ENCODE results near the gene CYB561.

CYB561 gene

GRCh38 chr17:63486317-63487013, 40.4 kb upstream of the CYB561 start:
- POLR2A ChIA-PET, result no interaction called here
- CTCF ChIA-PET, result interaction anchor here (1.2 to 1.3 kb wide), 2 partner anchors 9 to 61 kb away, joined by 5 to 6 read pairs; no protein-coding TSS in a partner anchor
- TF ChIP-seq L3MBTL2 (conservative IDR thresholded peaks at IDR 0.05) (no peak), SUZ12 (IDR thresholded peaks at IDR 0.05) (no peak), ARNT (IDR thresholded peaks at IDR 0.05) (no peak), LEF1 (IDR thresholded peaks at IDR 0.05; ENCODE audit: borderline replicate concordance) (no peak), ELF4 (IDR thresholded peaks at IDR 0.05) (no peak), ZNF384 (IDR thresholded peaks at IDR 0.05) (no peak), FOXA1 (IDR thresholded peaks at IDR 0.05) (no peak)

GRCh38 chr17:63483655-63484575, 37.8 kb upstream of the CYB561 start:
- no peak for DNase-seq (ENCODE audit: extremely low spot score)
- ChIA-PET POLR2A (no interaction called here), CTCF (no interaction called here)
- no peak for TF ChIP-seq ELF4 (IDR thresholded peaks at IDR 0.05)
- no peak for TF ChIP-seq LEF1 (IDR thresholded peaks at IDR 0.05; ENCODE audit: borderline replicate concordance)
- TF ChIP-seq FOXA1 (IDR thresholded peaks at IDR 0.05), result no peak
- TF ChIP-seq SUZ12 (IDR thresholded peaks at IDR 0.05), result no peak
- TF ChIP-seq NFRKB (IDR thresholded peaks at IDR 0.05), result no peak
- TF ChIP-seq SP1 (IDR thresholded peaks at IDR 0.05), result no peak
- TF ChIP-seq FOXK2 (IDR thresholded peaks at IDR 0.05), result no peak
- TF ChIP-seq ARNT (IDR thresholded peaks at IDR 0.05), result no peak
- no peak for TF ChIP-seq FOXM1 (IDR thresholded peaks at IDR 0.05; ENCODE audit: borderline replicate concordance)
- no peak for TF ChIP-seq TARDBP (IDR thresholded peaks at IDR 0.05)
- no peak for TF ChIP-seq PKNOX1 (IDR thresholded peaks at IDR 0.05)
- TF ChIP-seq CTBP1 (IDR thresholded peaks at IDR 0.05; ENCODE audit: borderline replicate concordance), result no peak
- no peak for TF ChIP-seq BHLHE40 (IDR thresholded peaks at IDR 0.05; ENCODE audit: borderline replicate concordance)
- no peak for TF ChIP-seq HDGF (IDR thresholded peaks at IDR 0.05; ENCODE audit: borderline replicate concordance)
- TF ChIP-seq ZNF384 (IDR thresholded peaks at IDR 0.05), result no peak
- TF ChIP-seq L3MBTL2 (conservative IDR thresholded peaks at IDR 0.05), result no peak

More at GRCh38 chr17:63486317-63487013, 40.4 kb upstream of the CYB561 start:
- DNase-seq (ENCODE audit: extremely low spot score), result no peak

GRCh38 chr17:63483038-63483437, 36.9 kb upstream of the CYB561 start:
- ChIA-PET CTCF (no interaction called here), POLR2A (no interaction called here)
- no peak for DNase-seq (ENCODE audit: extremely low spot score)
- TF ChIP-seq ARNT (IDR thresholded peaks at IDR 0.05) (no peak), FOXA1 (IDR thresholded peaks at IDR 0.05) (no peak), CTBP1 (IDR thresholded peaks at IDR 0.05; ENCODE audit: borderline replicate concordance) (no peak), NFRKB (IDR thresholded peaks at IDR 0.05) (no peak), SP1 (IDR thresholded peaks at IDR 0.05) (no peak)

- CTCF ChIA-PET, result no interaction called here
- TF ChIP-seq PKNOX1 (IDR thresholded peaks at IDR 0.05) (no peak), SUZ12 (IDR thresholded peaks at IDR 0.05) (no peak), FOXA1 (IDR thresholded peaks at IDR 0.05) (no peak), FOXK2 (IDR thresholded peaks at IDR 0.05) (no peak), SP1 (IDR thresholded peaks at IDR 0.05) (no peak), TARDBP (IDR thresholded peaks at IDR 0.05) (no peak), LEF1 (IDR thresholded peaks at IDR 0.05; ENCODE audit: borderline replicate concordance) (no peak), BHLHE40 (IDR thresholded peaks at IDR 0.05; ENCODE audit: borderline replicate concordance) (no peak), CTBP1 (IDR thresholded peaks at IDR 0.05; ENCODE audit: borderline replicate concordance) (no peak), FOXM1 (IDR thresholded peaks at IDR 0.05; ENCODE audit: borderline replicate concordance) (no peak), ARNT (IDR thresholded peaks at IDR 0.05) (no peak), NFRKB (IDR thresholded peaks at IDR 0.05) (no peak), L3MBTL2 (conservative IDR thresholded peaks at IDR 0.05) (no peak), HDGF (IDR thresholded peaks at IDR 0.05; ENCODE audit: borderline replicate concordance) (no peak)
- POLR2A ChIA-PET, result no interaction called here
- DNase-seq (ENCODE audit: extremely low spot score), result no peak
Measured at GRCh38 chr17:63482509-63482908, 36.4 kb upstream of the CYB561 start.

GRCh38 chr17:63481488-63481870, 35.4 kb upstream of the CYB561 start:
- CTCF ChIA-PET, result interaction anchor here (0.6 to 4.3 kb wide), 2 partner anchors 55 to 603 kb away, joined by 3 to 46 read pairs; no protein-coding TSS in a partner anchor
- POLR2A ChIA-PET, result no interaction called here
- DNase-seq (ENCODE audit: extremely low spot score), result no peak
- TF ChIP-seq FOXM1 (IDR thresholded peaks at IDR 0.05; ENCODE audit: borderline replicate concordance), result no peak

GRCh38 chr17:63480826-63481487, 34.9 kb upstream of the CYB561 start:
- TF ChIP-seq FOXK2 (IDR thresholded peaks at IDR 0.05) (no peak), BHLHE40 (IDR thresholded peaks at IDR 0.05; ENCODE audit: borderline replicate concordance) (no peak), SUZ12 (IDR thresholded peaks at IDR 0.05) (no peak), TARDBP (IDR thresholded peaks at IDR 0.05) (no peak), SP1 (IDR thresholded peaks at IDR 0.05) (no peak), NFRKB (IDR thresholded peaks at IDR 0.05) (no peak), ZNF384 (IDR thresholded peaks at IDR 0.05) (no peak), L3MBTL2 (conservative IDR thresholded peaks at IDR 0.05) (no peak), ARNT (IDR thresholded peaks at IDR 0.05) (no peak), HDGF (IDR thresholded peaks at IDR 0.05; ENCODE audit: borderline replicate concordance) (no peak), CTBP1 (IDR thresholded peaks at IDR 0.05; ENCODE audit: borderline replicate concordance) (no peak), FOXA1 (IDR thresholded peaks at IDR 0.05) (no peak), PKNOX1 (IDR thresholded peaks at IDR 0.05) (no peak), LEF1 (IDR thresholded peaks at IDR 0.05; ENCODE audit: borderline replicate concordance) (no peak)
- POLR2A ChIA-PET, result no interaction called here
- CTCF ChIA-PET, result interaction anchor here (1.5 to 4.3 kb wide), 2 partner anchors 54 to 131 kb away, joined by 5 to 46 read pairs; no protein-coding TSS in a partner anchor
- DNase-seq (ENCODE audit: extremely low spot score), result no peak

Measured in HEK293T (cell line).